Measurements from ENCODE around the gene CA4. TPM values are rescaled to one million over a fixed set of nuclear protein-coding genes. Genes with fewer than 3 reads are reported as not detected.

CA4 gene
- total RNA-seq, 2 experiments from 2014 or later = not detected

- no peak overlapping the region for H3K27ac Mint-ChIP-seq
- peaks cover 15% of the 10 kb centered on the region for H3K4me1 Mint-ChIP-seq (ENCODE audit: low read depth)
- ChIA-PET CTCF (no interaction called here), POLR2A (interaction anchor here (1.6 kb wide), 1 partner anchor 8 kb away, joined by 3 read pairs; no protein-coding TSS in a partner anchor)
- no peak overlapping the region for H3K4me3 Mint-ChIP-seq
- no peak for ATAC-seq
- no peaks in the 10 kb centered on the region for H3K9me3 Mint-ChIP-seq (ENCODE audit: insufficient read depth)
- DNase-seq = no peak
- no peaks in the 10 kb centered on the region for H3K36me3 Mint-ChIP-seq (ENCODE audit: low read depth)
- peaks cover 5% of the 10 kb centered on the region for H3K27me3 Mint-ChIP-seq (ENCODE audit: low read depth)
Measured at GRCh38 chr17:60160829-60161501, 11.2 kb downstream of the CA4 start.

DNA sequence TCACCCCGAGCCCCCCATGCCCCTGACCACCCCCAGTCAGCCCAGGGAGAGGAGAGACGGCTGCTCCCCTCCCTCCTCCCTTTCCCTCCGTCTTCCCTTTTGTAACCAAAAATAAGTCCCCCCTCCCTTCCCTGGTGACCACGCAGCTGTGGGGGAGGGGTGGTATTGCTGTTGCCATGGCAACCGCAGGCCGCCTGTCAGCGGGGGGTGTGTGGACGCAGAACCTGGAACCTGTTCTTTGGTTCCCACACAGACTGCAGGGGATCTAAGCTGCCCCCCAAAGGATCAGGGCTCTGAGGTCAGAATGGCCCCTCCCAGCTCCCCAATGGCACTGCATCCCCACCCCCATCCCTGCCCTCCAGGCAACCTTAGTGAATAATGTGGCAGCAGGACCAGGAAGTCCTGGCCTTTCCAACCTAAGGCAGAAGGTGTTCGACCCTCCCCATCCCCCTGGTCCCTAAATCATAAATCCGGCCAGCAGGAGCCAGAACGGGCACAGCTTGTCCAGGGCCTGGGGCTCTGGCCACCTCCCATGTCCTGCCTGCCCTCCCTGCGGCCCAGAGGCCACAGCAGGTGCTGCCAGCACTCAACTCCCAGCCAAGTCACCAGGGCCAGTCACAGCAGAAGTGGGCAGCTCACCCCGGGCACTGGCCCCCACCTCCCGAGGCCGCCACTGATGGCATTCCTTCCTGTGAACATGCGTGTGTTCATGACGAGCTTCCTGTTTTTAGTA, 12.0 kb downstream of the CA4 start:
- peak overlapping the region; percentile 57 for H3K27ac Mint-ChIP-seq
- CTCF ChIA-PET = interaction anchor here (1.0 kb wide), 1 partner anchor 9 kb away, joined by 3 read pairs; no protein-coding TSS in a partner anchor
- peaks cover 20% of the 10 kb centered on the region for H3K4me1 Mint-ChIP-seq (ENCODE audit: low read depth)
- no peak overlapping the region for H3K4me3 Mint-ChIP-seq
- H3K9me3 Mint-ChIP-seq (ENCODE audit: insufficient read depth) = no peaks in the 10 kb centered on the region
- DNase-seq = no peak
- POLR2A ChIA-PET = interaction anchor here (1.6 kb wide), 1 partner anchor 9 kb away, joined by 3 read pairs; no protein-coding TSS in a partner anchor
- no peak for ATAC-seq
- H3K27me3 Mint-ChIP-seq (ENCODE audit: low read depth) = peaks cover 5% of the 10 kb centered on the region
- no peaks in the 10 kb centered on the region for H3K36me3 Mint-ChIP-seq (ENCODE audit: low read depth)

- H3K4me1 Mint-ChIP-seq (ENCODE audit: low read depth) = peaks cover 22% of the 10 kb centered on the region
- no peak overlapping the region for H3K27ac Mint-ChIP-seq
- H3K27me3 Mint-ChIP-seq (ENCODE audit: low read depth) = peaks cover 5% of the 10 kb centered on the region
- no peak overlapping the region for H3K4me3 Mint-ChIP-seq
- ChIA-PET POLR2A (no interaction called here), CTCF (no interaction called here)
- H3K9me3 Mint-ChIP-seq (ENCODE audit: insufficient read depth) = no peaks in the 10 kb centered on the region
- no peak for ATAC-seq
- no peak for DNase-seq
- H3K36me3 Mint-ChIP-seq (ENCODE audit: low read depth) = no peaks in the 10 kb centered on the region
Measured at GRCh38 chr17:60163108-60163784, 13.5 kb downstream of the CA4 start.

DNA sequence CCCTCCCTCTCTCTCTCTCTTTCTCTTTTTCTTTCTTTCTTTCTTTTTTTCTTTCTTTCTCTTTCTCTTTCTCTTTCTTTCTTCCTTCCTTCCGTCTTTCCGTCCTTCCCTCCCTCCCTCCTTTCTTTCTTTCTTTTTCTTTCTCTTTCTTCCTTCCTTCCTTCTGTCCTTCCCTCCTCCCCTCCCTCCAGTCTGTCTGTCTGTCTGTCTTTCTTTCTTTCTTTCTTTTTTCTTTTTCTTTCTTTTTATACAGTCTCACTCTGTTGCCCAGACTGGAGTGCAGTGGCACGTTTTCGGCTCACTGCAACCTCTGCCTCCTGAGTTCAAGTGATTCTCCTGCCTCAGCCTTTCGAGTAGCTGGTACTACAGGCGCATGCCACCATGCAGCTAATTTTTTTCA, 14.4 kb downstream of the CA4 start:
- DNase-seq (no peak), ATAC-seq (no peak)
- Mint-ChIP-seq H3K27ac (no peak overlapping the region), H3K9me3 (ENCODE audit: insufficient read depth) (no peaks in the 10 kb centered on the region), H3K4me3 (no peak overlapping the region), H3K4me1 (ENCODE audit: low read depth) (peaks cover 24% of the 10 kb centered on the region), H3K27me3 (ENCODE audit: low read depth) (peaks cover 5% of the 10 kb centered on the region), H3K36me3 (ENCODE audit: low read depth) (no peaks in the 10 kb centered on the region)
- ChIA-PET POLR2A (no interaction called here), CTCF (no interaction called here)

GRCh38 chr17:60164697-60165096, 14.9 kb downstream of the CA4 start:
- no peak overlapping the region for H3K27ac Mint-ChIP-seq
- no peaks in the 10 kb centered on the region for H3K36me3 Mint-ChIP-seq (ENCODE audit: low read depth)
- DNase-seq = no peak
- peaks cover 5% of the 10 kb centered on the region for H3K27me3 Mint-ChIP-seq (ENCODE audit: low read depth)
- H3K4me3 Mint-ChIP-seq = no peak overlapping the region
- POLR2A ChIA-PET = no interaction called here
- no peak for ATAC-seq
- H3K4me1 Mint-ChIP-seq (ENCODE audit: low read depth) = peaks cover 25% of the 10 kb centered on the region
- H3K9me3 Mint-ChIP-seq (ENCODE audit: insufficient read depth) = no peaks in the 10 kb centered on the region
- CTCF ChIA-PET = no interaction called here

DNA sequence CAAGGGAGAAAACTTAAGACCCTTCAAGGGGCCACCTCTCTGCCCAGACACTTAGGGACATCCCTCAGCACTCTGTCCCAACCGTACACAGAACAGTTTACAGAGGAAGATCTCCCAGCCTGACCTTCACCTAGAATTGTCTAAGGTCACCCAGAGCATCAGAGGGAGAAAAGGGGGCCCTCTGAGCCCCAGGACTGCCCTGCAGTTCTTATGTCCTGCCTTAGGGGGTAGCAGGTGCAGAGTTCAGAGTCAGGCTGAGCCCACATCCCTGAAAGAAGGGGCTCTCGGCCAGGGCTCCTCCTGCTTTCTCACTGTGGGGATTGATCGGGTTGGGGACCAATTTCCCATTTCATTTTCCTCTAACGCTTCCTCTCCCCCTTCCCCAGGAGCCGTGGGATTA, 15.4 kb downstream of the CA4 start:
- ChIA-PET POLR2A (no interaction called here), CTCF (no interaction called here)
- Mint-ChIP-seq H3K4me1 (ENCODE audit: low read depth) (peaks cover 31% of the 10 kb centered on the region), H3K27me3 (ENCODE audit: low read depth) (peaks cover 5% of the 10 kb centered on the region), H3K4me3 (no peak overlapping the region), H3K9me3 (ENCODE audit: insufficient read depth) (no peaks in the 10 kb centered on the region), H3K36me3 (ENCODE audit: low read depth) (no peaks in the 10 kb centered on the region), H3K27ac (no peak overlapping the region)
- ATAC-seq (no peak), DNase-seq (no peak)

DNA sequence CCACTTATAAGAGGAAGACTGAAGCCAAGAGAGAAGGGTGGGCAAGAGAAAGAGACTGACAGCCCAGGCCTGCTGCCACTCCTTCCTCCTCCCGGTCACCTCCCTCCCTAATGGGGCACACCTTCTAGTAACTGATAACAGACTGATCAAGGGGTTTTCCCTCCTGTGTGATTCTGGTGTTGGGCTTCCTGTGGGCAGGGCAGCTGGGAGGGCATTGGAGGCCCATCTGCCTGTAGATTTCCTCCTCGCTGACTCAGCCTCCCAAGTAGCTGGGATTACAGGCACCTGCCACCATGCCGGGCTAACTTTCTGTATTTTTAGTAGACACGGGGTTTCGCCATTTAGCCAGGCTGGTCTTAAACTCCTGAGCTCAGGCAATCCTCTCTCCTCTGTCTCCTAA, 16.2 kb downstream of the CA4 start:
- DNase-seq = peak; percentile 37
- Mint-ChIP-seq H3K27ac (no peak overlapping the region), H3K36me3 (ENCODE audit: low read depth) (no peaks in the 10 kb centered on the region), H3K4me3 (no peak overlapping the region), H3K27me3 (ENCODE audit: low read depth) (peaks cover 3% of the 10 kb centered on the region), H3K9me3 (ENCODE audit: insufficient read depth) (no peaks in the 10 kb centered on the region), H3K4me1 (ENCODE audit: low read depth) (peaks cover 38% of the 10 kb centered on the region)
- POLR2A ChIA-PET = no interaction called here
- ATAC-seq = peak; percentile 25
- CTCF ChIA-PET = no interaction called here

DNA sequence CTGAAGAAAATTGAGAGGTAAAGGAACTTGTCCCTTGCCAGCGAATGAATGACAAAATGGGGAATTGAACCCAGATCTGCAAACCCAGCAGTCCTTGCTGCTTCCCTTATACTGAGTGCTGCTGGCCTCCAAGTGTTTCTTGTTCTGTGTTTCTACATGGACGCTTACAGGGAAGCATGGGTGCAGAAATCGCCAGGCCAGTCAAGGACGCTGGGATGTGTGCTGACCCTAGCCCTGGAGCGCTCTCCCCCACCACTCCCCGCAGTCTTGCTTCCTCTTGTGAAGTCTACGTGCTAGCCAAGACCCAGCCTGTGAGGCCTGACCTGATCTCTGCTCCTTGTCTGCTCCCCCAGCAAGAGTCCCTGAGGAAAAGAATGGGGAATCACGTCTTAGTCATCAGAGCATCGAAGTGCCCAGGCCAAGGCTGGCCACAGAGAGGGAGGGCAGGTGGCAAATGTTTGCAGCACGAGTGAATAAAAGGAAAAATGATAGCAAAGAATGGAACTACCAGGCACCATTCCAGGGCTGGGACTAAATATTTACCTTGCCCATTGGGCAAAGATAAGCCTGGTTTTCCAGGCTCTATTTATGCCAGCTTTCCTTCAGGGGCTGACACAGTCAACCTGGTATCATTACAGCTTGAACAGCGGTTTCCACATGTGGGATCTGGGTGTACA, 17.4 kb downstream of the CA4 start:
- Mint-ChIP-seq H3K36me3 (ENCODE audit: low read depth) (no peaks in the 10 kb centered on the region), H3K9me3 (ENCODE audit: insufficient read depth) (no peaks in the 10 kb centered on the region), H3K27me3 (ENCODE audit: low read depth) (peaks cover under 1% of the 10 kb centered on the region), H3K27ac (no peak overlapping the region), H3K4me1 (ENCODE audit: low read depth) (peaks cover 40% of the 10 kb centered on the region), H3K4me3 (no peak overlapping the region)
- ATAC-seq = no peak
- DNase-seq = no peak
- ChIA-PET CTCF (no interaction called here), POLR2A (no interaction called here)

- no peak for ATAC-seq
Measured at GRCh38 chr17:60168654-60169053, 18.9 kb downstream of the CA4 start.

GRCh38 chr17:60169921-60170817, 20.4 kb downstream of the CA4 start:
- Mint-ChIP-seq H3K36me3 (ENCODE audit: low read depth) (no peaks in the 10 kb centered on the region), H3K27me3 (ENCODE audit: low read depth) (no peaks in the 10 kb centered on the region), H3K4me3 (no peak overlapping the region), H3K9me3 (ENCODE audit: insufficient read depth) (no peaks in the 10 kb centered on the region), H3K27ac (peak overlapping the region; percentile 73), H3K4me1 (ENCODE audit: low read depth) (peaks cover 32% of the 10 kb centered on the region)
- POLR2A ChIA-PET = interaction anchor here (0.7 kb wide), 1 partner anchor 19 kb away, joined by 3 read pairs; no protein-coding TSS in a partner anchor
- CTCF ChIA-PET = interaction anchor here (1.2 to 1.5 kb wide), 4 partner anchors 8 to 61 kb away, joined by 3 to 5 read pairs (median 4); no protein-coding TSS in a partner anchor
- DNase-seq (peak; percentile 60), ATAC-seq (peak; percentile 61)

More at GRCh38 chr17:60168654-60169053, 18.9 kb downstream of the CA4 start:
- ChIA-PET CTCF (interaction anchor here (0.6 kb wide), 1 partner anchor 26 kb away, joined by 3 read pairs; no protein-coding TSS in a partner anchor), POLR2A (no interaction called here)
- no peaks in the 10 kb centered on the region for H3K36me3 Mint-ChIP-seq (ENCODE audit: low read depth)
- peaks cover 38% of the 10 kb centered on the region for H3K4me1 Mint-ChIP-seq (ENCODE audit: low read depth)
- no peaks in the 10 kb centered on the region for H3K27me3 Mint-ChIP-seq (ENCODE audit: low read depth)
- no peak for DNase-seq
- no peaks in the 10 kb centered on the region for H3K9me3 Mint-ChIP-seq (ENCODE audit: insufficient read depth)
- H3K4me3 Mint-ChIP-seq = no peak overlapping the region
- no peak overlapping the region for H3K27ac Mint-ChIP-seq

Measured in activated CD8-positive, alpha-beta T cell treated with anti-CD3 and anti-CD28 coated beads, Interleukin-2, amount 10 ng/mL, durations not matched to agents 7 days and 5 days (primary cell).